ENCODE data around the gene NTNG2.
"Not testable (repeated sequence)": the region's sequence is repeated elsewhere in the genome, so short reads cannot be mapped to it uniquely, and the experiment has no call there.

The NTNG2 gene

DNA sequence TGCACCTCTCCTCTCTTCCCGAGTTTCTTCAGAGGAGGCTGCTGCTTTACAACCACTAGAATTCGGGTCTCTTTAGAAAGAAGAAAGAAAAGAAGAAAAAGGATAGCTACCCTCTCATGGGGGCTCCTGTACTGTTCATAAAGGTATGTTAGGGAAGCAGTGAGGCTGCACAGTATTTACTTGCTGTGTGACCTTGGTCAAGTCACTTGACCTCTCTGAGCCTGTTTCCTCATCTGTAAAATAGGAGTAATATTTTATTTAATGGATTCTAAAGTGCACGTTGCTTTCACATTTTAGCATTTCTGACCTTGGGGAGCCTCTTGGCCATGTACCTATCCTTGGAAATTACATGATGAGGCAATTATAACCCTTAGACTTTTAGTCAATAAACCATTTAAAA is 104.2 kb downstream of the NTNG2 start:
- DNase-seq: no peak

DNA sequence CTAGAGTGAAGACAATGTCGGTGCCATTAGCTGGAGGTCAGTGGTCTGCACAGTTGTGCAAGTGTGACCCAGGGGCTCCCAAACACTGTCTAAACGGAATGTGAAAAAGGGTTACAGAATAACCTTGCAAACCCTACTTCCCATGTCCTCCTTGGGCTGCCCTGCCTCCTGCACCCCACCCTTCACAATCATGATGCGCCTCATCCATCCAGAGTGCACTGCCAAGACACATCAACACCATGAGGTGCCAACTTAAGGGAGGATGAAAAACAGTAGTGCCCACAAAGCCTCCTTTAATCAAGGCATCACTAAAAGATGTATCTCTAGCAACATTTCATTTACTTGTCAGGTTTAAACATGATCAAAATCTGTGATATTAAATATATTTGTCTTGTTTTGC is 105.8 kb downstream of the NTNG2 start:
- DNase-seq: no peak

- DNase-seq: peak; percentile 62 to 78 (median 73)
Measured at GRCh38 chr9:132268725-132269352, 107.0 kb downstream of the NTNG2 start.

DNA sequence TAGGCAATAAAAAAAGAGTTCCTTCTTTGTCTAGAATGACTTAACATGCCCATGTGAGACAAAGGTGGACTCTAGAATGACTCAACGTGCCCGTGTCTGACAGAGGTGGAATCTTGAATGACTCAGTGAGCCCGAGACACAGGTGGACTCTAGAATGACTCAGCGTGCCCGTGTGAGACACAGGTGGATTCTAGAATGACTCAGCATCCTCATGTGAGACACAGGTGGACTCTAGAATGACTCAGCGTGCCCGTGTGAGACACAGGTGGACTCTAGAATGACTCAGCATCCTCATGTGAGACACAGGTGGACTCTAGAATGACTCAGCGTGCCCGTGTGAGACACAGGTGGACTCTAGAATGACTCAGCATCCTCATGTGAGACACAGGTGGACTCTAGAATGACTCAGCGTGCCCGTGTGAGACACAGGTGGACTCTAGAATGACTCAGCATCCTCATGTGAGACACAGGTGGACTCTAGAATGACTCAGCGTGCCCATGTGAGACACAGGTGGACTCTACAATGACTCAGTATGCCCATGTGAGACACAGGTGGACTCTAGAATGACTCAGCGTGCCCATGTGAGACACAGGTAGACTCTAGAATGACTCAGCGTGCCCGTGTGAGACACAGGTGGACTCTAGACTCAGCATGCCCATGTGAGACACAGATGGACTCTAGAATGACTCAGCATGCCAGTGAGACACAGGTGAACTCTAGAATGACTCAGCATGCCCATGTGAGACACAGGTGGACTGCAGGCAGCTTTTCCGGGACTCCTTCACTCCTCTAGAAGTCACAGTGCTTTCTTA is 108.1 kb downstream of the NTNG2 start:
- DNase-seq: not testable (repeated sequence)

DNA sequence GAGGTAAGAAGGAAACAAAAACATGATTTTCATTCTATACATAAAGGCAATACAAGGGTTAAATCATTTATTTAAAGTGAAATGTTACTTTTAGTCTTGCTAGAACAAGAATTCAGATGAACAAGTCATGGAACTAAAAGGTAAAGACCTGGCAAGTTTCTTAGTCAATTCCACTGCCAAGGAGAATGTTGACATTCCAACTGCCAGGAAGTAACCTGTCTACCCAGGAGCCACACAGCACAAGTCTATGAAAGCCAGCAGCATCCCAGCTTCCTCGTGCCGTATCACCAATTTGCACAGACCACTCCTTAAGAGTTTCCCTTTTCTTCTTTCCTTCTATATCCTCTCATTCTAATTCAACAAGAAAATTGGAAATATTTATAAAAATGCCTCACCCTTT is 113.0 kb downstream of the NTNG2 start:
- no peak for DNase-seq

DNA sequence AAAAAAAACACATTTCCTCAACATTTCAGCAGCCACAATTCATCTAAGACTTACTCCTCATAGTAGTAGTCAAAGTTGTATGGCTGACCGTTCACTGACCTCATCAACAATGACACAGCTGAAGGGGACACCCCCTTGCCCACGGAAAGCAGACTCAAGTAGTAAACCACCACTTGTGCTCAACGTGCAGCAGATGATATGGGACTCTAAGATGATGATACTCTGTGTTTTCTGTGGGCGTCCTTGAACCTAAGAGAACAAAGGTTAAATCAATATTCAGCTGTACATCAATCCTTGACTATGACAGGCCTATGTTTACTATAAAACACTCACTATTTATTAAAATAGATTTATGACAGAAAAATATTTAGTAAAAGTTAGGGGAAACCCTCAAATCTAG is 121.3 kb downstream of the NTNG2 start:
- no peak for DNase-seq

- DNase-seq: no peak
Measured at GRCh38 chr9:132283863-132284262, 122.0 kb downstream of the NTNG2 start.

- no peak for DNase-seq
Measured at GRCh38 chr9:132287256-132287760, 125.5 kb downstream of the NTNG2 start.

GRCh38 chr9:132288361-132288760 is 126.5 kb downstream of the NTNG2 start:
- no peak for DNase-seq

DNA sequence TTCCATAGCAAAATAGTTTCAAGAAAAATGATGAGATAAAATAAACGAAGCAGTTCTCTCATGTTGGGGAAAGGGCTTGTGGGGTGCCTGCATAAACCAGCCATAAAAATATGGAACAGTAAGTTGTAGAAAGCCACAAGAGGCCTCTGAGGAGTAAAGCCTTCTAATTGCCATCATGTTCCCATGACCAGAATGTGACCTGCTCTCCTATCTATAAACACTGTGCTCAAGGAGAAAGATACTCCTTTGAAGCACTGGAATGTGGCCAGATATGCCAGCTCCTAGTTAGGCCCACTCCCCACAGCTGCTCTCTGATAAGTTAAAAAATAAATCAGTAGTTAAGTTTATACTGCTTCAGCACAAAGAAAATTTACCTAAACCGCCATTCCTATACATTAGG is 127.1 kb downstream of the NTNG2 start:
- DNase-seq: no peak

- DNase-seq: no peak
Measured at GRCh38 chr9:132293145-132293721, 131.4 kb downstream of the NTNG2 start.

All from suppressor macrophage (primary cell).